ENCODE results near the gene NXPE4.
"Not testable (repeated sequence)": the region's sequence is repeated elsewhere in the genome, so short reads cannot be mapped to it uniquely, and the experiment has no call there.

The NXPE4 gene

GRCh38 chr11:114595571-114595970 is at the start of gene NXPE4:
TSS of gene NXPE4 (minus strand) at chr11:114595786. CDS start at chr11:114594759, 1,027 bp downstream.
- Histone ChIP-seq H3K36me3 (ENCODE audit: insufficient read depth) (no peaks in the 10 kb centered on the region), H3K4me2 (no peak within 1 kb of the TSS), H4K20me1 (ENCODE audit: insufficient read depth) (no peaks in the 10 kb centered on the region), H3K9ac (no peak within 1 kb of the TSS), H3K27me3 (ENCODE audit: insufficient read depth, low read depth) (no peaks in the 10 kb centered on the region), H3K4me3 (IDR thresholded peaks at IDR 0.05; ENCODE audit: insufficient read depth, low read depth, low read length) (no peak within 1 kb of the TSS), H2AFZ (ENCODE audit: low read depth) (no peak within 1 kb of the TSS), H3K4me1 (ENCODE audit: low read depth, poor library complexity, severe bottlenecking) (no peaks in the 10 kb centered on the region), H3K27ac (no peak within 1 kb of the TSS), H3K79me2 (ENCODE audit: insufficient read depth, low read depth) (no peaks in the 10 kb centered on the region)
- TF ChIP-seq CTCF (conservative IDR thresholded peaks at IDR 0.05; ENCODE audit: low read depth, low read length): no peak

- H3K4me2 ChIP-seq; H3K79me2 ChIP-seq (ENCODE audit: insufficient read depth, low read depth); H3K27ac ChIP-seq; H4K20me1 ChIP-seq (ENCODE audit: insufficient read depth); H3K27me3 ChIP-seq (ENCODE audit: insufficient read depth, low read depth); H3K4me3 ChIP-seq (IDR thresholded peaks at IDR 0.05; ENCODE audit: insufficient read depth, low read depth, low read length); H2AFZ ChIP-seq (ENCODE audit: low read depth); H3K9ac ChIP-seq; H3K4me1 ChIP-seq (ENCODE audit: low read depth, poor library complexity, severe bottlenecking); H3K36me3 ChIP-seq (ENCODE audit: insufficient read depth): not testable (repeated sequence)
Measured at GRCh38 chr11:114639440-114639839, 43.9 kb upstream of the NXPE4 start.

GRCh38 chr11:114631445-114631965 is 35.9 kb upstream of the NXPE4 start:
- H3K36me3 ChIP-seq (ENCODE audit: insufficient read depth); H3K4me3 ChIP-seq (IDR thresholded peaks at IDR 0.05; ENCODE audit: insufficient read depth, low read depth, low read length); H4K20me1 ChIP-seq (ENCODE audit: insufficient read depth): not testable (repeated sequence)

GRCh38 chr11:114625294-114625693 is 29.7 kb upstream of the NXPE4 start:
- TF ChIP-seq CTCF (conservative IDR thresholded peaks at IDR 0.05; ENCODE audit: low read depth, low read length): no peak
- no peaks in the 10 kb centered on the region for H3K27me3 ChIP-seq (ENCODE audit: insufficient read depth, low read depth)
- H3K4me1 ChIP-seq (ENCODE audit: low read depth, poor library complexity, severe bottlenecking): no peaks in the 10 kb centered on the region
- H3K79me2 ChIP-seq (ENCODE audit: insufficient read depth, low read depth): no peaks in the 10 kb centered on the region
- no peak overlapping the region for H3K27ac ChIP-seq
- H3K36me3 ChIP-seq (ENCODE audit: insufficient read depth): no peaks in the 10 kb centered on the region
- no peak overlapping the region for H3K4me3 ChIP-seq (IDR thresholded peaks at IDR 0.05; ENCODE audit: insufficient read depth, low read depth, low read length)
- no peak overlapping the region for H3K4me2 ChIP-seq
- no peaks in the 10 kb centered on the region for H4K20me1 ChIP-seq (ENCODE audit: insufficient read depth)
- H2AFZ ChIP-seq (ENCODE audit: low read depth): no peak overlapping the region
- no peak overlapping the region for H3K9ac ChIP-seq

More at GRCh38 chr11:114631445-114631965, 35.9 kb upstream of the NXPE4 start:
- not testable (repeated sequence) for H3K27me3 ChIP-seq (ENCODE audit: insufficient read depth, low read depth); H3K27ac ChIP-seq; H3K4me2 ChIP-seq; H3K79me2 ChIP-seq (ENCODE audit: insufficient read depth, low read depth); H3K9ac ChIP-seq; H3K4me1 ChIP-seq (ENCODE audit: low read depth, poor library complexity, severe bottlenecking); H2AFZ ChIP-seq (ENCODE audit: low read depth)

- no peak overlapping the region for H3K4me3 ChIP-seq (IDR thresholded peaks at IDR 0.05; ENCODE audit: insufficient read depth, low read depth, low read length)
- H3K79me2 ChIP-seq (ENCODE audit: insufficient read depth, low read depth): no peaks in the 10 kb centered on the region
- no peak overlapping the region for H3K4me2 ChIP-seq
- H3K4me1 ChIP-seq (ENCODE audit: low read depth, poor library complexity, severe bottlenecking): no peaks in the 10 kb centered on the region
- no peaks in the 10 kb centered on the region for H4K20me1 ChIP-seq (ENCODE audit: insufficient read depth)
- no peak for TF ChIP-seq CTCF (conservative IDR thresholded peaks at IDR 0.05; ENCODE audit: low read depth, low read length)
- H3K9ac ChIP-seq: no peak overlapping the region
- no peak overlapping the region for H3K27ac ChIP-seq
- H3K27me3 ChIP-seq (ENCODE audit: insufficient read depth, low read depth): no peaks in the 10 kb centered on the region
- H3K36me3 ChIP-seq (ENCODE audit: insufficient read depth): no peaks in the 10 kb centered on the region
- no peak overlapping the region for H2AFZ ChIP-seq (ENCODE audit: low read depth)
Measured at GRCh38 chr11:114624455-114625207, 29.0 kb upstream of the NXPE4 start.
